HepG2 (cell line): ENCODE measurements around the gene GABRB3. TPM values are rescaled to one million over a fixed set of nuclear protein-coding genes. Genes with fewer than 3 reads are reported as not detected.

Experiments
- ATAC-seq: fragments of 200-7000 bp; cut with Tn5 transposase; 3 replicates; pipeline ENCODE4 v1.9.1; 2020; ENCODE audit warnings: mild to moderate bottlenecking, moderate library complexity
- BruUV-seq: library from RNA; stranded (reverse); fragments of 400-500 nt; replicated peaks from 2 replicates; lab custom pipeline; 2021; lab: Mats Ljungman, UMichigan
- CTCF ChIA-PET: fragments of 300-600 bp; formaldehyde crosslinking; extraction: SDS; loops from one replicate; lab custom pipeline; 2021; ENCODE audit warnings: low total read pairs, inconsistent platforms, low intra/inter-chr PET ratio; lab: Yijun Ruan, JAX
- POLR2A ChIA-PET: fragments of 350-600 bp; sonication (Branson Sonifier 250); formaldehyde crosslinking; loops from one replicate; lab custom pipeline; 2020; ENCODE audit warnings: antibody characterized with exemption, inconsistent platforms; lab: Yijun Ruan, JAX
- DNase-seq: peaks from one replicate; pipeline ENCODE4 v3.0.0-alpha.2; 2015; ENCODE audit warnings: low spot score
- FAIRE-seq: peaks from 3 replicates; lab custom pipeline; 2011; peaks lifted over from hg19 to GRCh38; lab: Jason Lieb, UNC
- H2AFZ ChIP-seq: one replicate; pipeline ENCODE4 v1.6.1; 2011; ENCODE audit warnings: low read length, inconsistent platforms
- H3K27ac ChIP-seq: fragments of 300-600 bp; 3 replicates; pipeline ENCODE4 v1.8.0; 2011; ENCODE audit warnings: mixed run types, mild to moderate bottlenecking, mixed read lengths, low read length, inconsistent platforms; ENCODE audit not compliant: insufficient read depth; ENCODE audit errors: extremely low read length
- H3K27me3 ChIP-seq, 2 experiments: fragments of 200-600 bp in 1 of 2; 2 replicates in 1 of 2; 3 replicates in 1 of 2; pipeline versions ENCODE4 v1.6.0 to v1.8.0; 2011; ENCODE audit warnings: low read length in 2 of 2, mild to moderate bottlenecking in 2 of 2, moderate library complexity in 2 of 2, inconsistent platforms in 1 of 2; ENCODE audit not compliant: insufficient read depth in 2 of 2, control insufficient read depth in 1 of 2
- H3K36me3 ChIP-seq, 2 experiments: fragments of 200-600 bp in 1 of 2; replicated peaks in 1 of 2; 2 replicates in 1 of 2; 3 replicates in 1 of 2; pipeline versions ENCODE4 v1.5.1 to v1.8.0; 2011; ENCODE audit warnings: low read length in 2 of 2, inconsistent platforms in 1 of 2; ENCODE audit not compliant: insufficient read depth in 2 of 2, control insufficient read depth in 1 of 2
- H3K4me1 ChIP-seq: 2 replicates; pipeline ENCODE4 v1.5.1; 2012; ENCODE audit warnings: low read length, inconsistent platforms; ENCODE audit not compliant: insufficient read depth
- H3K4me2 ChIP-seq: 2 replicates; pipeline ENCODE4 v1.6.0; 2011; ENCODE audit warnings: low read depth, low read length, inconsistent platforms
- H3K4me3 ChIP-seq, 3 experiments: fragments of 200-600 bp in 1 of 3; sonication (generic), shearing (Covaris generic) in 1 of 3; replicated peaks in 1 of 3; 2 replicates each; pipeline ENCODE4 v1.5.1; 2011 to 2016; ENCODE audit warnings: low read length in 3 of 3, inconsistent platforms in 2 of 3, low read depth in 2 of 3, mild to moderate bottlenecking in 2 of 3, control low read depth in 1 of 3, mixed read lengths in 1 of 3; ENCODE audit not compliant: insufficient read depth in 1 of 3
- H3K79me2 ChIP-seq: one replicate; pipeline ENCODE4 v1.6.1; 2011; ENCODE audit warnings: low read length, inconsistent platforms; ENCODE audit not compliant: insufficient read depth
- H3K9ac ChIP-seq: 2 replicates; pipeline ENCODE4 v1.6.0; 2011; ENCODE audit warnings: mild to moderate bottlenecking, low read depth, low read length, inconsistent platforms; ENCODE audit not compliant: insufficient read depth
- H3K9me3 ChIP-seq: 2 replicates; pipeline ENCODE4 v1.5.1; 2012; ENCODE audit warnings: mild to moderate bottlenecking, low read length
- H4K20me1 ChIP-seq: 2 replicates; pipeline ENCODE4 v1.6.0; 2011; ENCODE audit warnings: inconsistent platforms, mild to moderate bottlenecking, low read length, moderate library complexity; ENCODE audit not compliant: insufficient read depth
- ASH2L ChIP-seq: fragments of 300-600, 200-600 bp; sonication (generic); IDR thresholded peaks from 2 replicates; pipeline ENCODE4 v1.7.0; 2017; ENCODE audit warnings: low read depth, mild to moderate bottlenecking, moderate library complexity, mixed read lengths, low read length; ENCODE audit not compliant: insufficient read length
- CBFB ChIP-seq: sonication (generic); formaldehyde crosslinking; IDR thresholded peaks from 2 replicates; pipeline ENCODE4 v1.4.0; 2020; ENCODE audit warnings: missing genetic modification reagents
- FOXA3 ChIP-seq: IDR thresholded peaks from 2 replicates; pipeline ENCODE4 v1.6.1; 2016; ENCODE audit warnings: missing genetic modification reagents, missing compliant biosample characterization
- TMF1 ChIP-seq: sonication (generic); formaldehyde crosslinking; IDR thresholded peaks from 2 replicates; pipeline ENCODE4 v1.8.1; 2022; ENCODE audit warnings: low read depth, missing genetic modification reagents
- ZBED4 ChIP-seq: sonication (generic); formaldehyde crosslinking; IDR thresholded peaks from 2 replicates; pipeline ENCODE4 v1.4.0; 2020; ENCODE audit warnings: missing genetic modification reagents, borderline replicate concordance
- ZFP62 ChIP-seq: sonication (generic); formaldehyde crosslinking; IDR thresholded peaks from 2 replicates; pipeline ENCODE4 v1.4.0; 2020; ENCODE audit warnings: missing genetic modification reagents
- ZNF33A ChIP-seq: sonication (generic); formaldehyde crosslinking; IDR thresholded peaks from 2 replicates; pipeline ENCODE4 v1.5.1; 2020; ENCODE audit warnings: missing genetic modification reagents, mild to moderate bottlenecking, moderate library complexity, borderline replicate concordance
- ZNF644 ChIP-seq: IDR thresholded peaks from 2 replicates; pipeline ENCODE4 v1.6.1; 2016; ENCODE audit warnings: low read depth
- ZNF83 ChIP-seq: sonication (generic); formaldehyde crosslinking; IDR thresholded peaks from 2 replicates; pipeline ENCODE4 v1.4.0; 2020; ENCODE audit warnings: missing genetic modification reagents, mild to moderate bottlenecking, borderline replicate concordance
- WGBS: methylation state at CpG from one replicate; pipeline ENCODE4 v1.1.6; 2017; ENCODE audit warnings: low lambda C conversion rate; 5-methylcytosine and 5-hydroxymethylcytosine counted together
- in situ Hi-C: cut with HindIII; loops from 2 replicates; pipeline ENCODE4 v1.10.0; 2017; ENCODE audit warnings: low pct_unique_long_range_greater_than_20kb; ENCODE audit not compliant: extremely low pct_ligation_motif_present
- intact Hi-C: fragments of 100-400 bp; cut with micrococcal nuclease; formaldehyde crosslinking; loops from one replicate; pipeline ENCODE4 v1.10.0; 2022; ENCODE audit not compliant: unreplicated experiment
- polyA plus RNA-seq, 8 experiments: library from polyadenylated mRNA; depleted of rRNA in 3 of 8; stranded (reverse) in 7 of 8; unstranded in 1 of 8; fragments of >200 nt; fragmentation: Illumina TruSeq in 4 of 8; extraction: Trizol in 4 of 8; gene quantifications; 2 replicates each; pipeline versions ENCODE4 v1.2.1 to v1.2.3, GENCODE V29; 2011 to 2016; ENCODE audit warnings: low read depth in 4 of 8, missing spikeins in 1 of 8, mixed read lengths in 1 of 8; ENCODE audit not compliant: insufficient read depth in 1 of 8
- total RNA-seq, 5 experiments: library from RNA; depleted of rRNA; stranded (reverse); fragments of >200 nt; fragmentation: Illumina TruSeq; extraction: Trizol; gene quantifications; 2 replicates each; pipeline ENCODE4 v1.2.3, GENCODE V29; 2016; ENCODE audit warnings: low read depth in 1 of 5
- TF ChIP-seq, protein P1 (sequence below): sonication (generic); formaldehyde crosslinking; IDR thresholded peaks from 2 replicates; pipeline ENCODE4; 2020; ENCODE audit warnings: missing genetic modification reagents, mild to moderate bottlenecking, borderline replicate concordance
- TF ChIP-seq, protein P2 (sequence below): sonication (generic); formaldehyde crosslinking; IDR thresholded peaks from 2 replicates; pipeline ENCODE4 v1.4.0; 2020; ENCODE audit warnings: missing genetic modification reagents

GABRB3 gene
- total and polyA plus RNA-seq, 2 of the 13 experiments (the other 11 are each of a cell fraction or from before 2014, with no cell fraction given): not detected

DNA sequence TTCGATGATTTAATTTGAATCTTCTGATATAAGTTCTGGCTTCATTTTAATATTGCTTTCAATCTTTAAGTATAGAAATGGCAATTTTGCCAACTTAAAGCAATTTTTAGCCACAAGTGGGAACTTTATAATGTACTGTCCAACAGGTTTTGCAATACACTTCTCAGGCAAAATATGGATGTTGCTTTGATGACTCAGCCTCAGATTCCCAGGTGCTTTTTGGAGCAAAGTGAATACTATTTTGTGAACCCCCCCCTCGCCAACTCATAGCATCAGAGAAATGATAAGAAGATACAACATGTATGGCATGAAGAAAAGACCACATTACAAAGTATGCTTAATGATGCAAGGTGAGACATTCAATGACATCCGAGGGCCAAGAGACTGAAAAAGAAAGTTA lies 158.1 kb downstream of the GABRB3 start (continued):
- TF ChIP-seq, protein P1, sequence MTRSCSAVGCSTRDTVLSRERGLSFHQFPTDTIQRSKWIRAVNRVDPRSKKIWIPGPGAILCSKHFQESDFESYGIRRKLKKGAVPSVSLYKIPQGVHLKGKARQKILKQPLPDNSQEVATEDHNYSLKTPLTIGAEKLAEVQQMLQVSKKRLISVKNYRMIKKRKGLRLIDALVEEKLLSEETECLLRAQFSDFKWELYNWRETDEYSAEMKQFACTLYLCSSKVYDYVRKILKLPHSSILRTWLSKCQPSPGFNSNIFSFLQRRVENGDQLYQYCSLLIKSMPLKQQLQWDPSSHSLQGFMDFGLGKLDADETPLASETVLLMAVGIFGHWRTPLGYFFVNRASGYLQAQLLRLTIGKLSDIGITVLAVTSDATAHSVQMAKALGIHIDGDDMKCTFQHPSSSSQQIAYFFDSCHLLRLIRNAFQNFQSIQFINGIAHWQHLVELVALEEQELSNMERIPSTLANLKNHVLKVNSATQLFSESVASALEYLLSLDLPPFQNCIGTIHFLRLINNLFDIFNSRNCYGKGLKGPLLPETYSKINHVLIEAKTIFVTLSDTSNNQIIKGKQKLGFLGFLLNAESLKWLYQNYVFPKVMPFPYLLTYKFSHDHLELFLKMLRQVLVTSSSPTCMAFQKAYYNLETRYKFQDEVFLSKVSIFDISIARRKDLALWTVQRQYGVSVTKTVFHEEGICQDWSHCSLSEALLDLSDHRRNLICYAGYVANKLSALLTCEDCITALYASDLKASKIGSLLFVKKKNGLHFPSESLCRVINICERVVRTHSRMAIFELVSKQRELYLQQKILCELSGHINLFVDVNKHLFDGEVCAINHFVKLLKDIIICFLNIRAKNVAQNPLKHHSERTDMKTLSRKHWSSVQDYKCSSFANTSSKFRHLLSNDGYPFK: no peak
- TF ChIP-seq ASH2L (no peak), ZBED4 (no peak)

GRCh38 chr15:26598704-26599103 lies 174.2 kb downstream of the GABRB3 start:
- Histone ChIP-seq H3K9ac (no peak overlapping the region), H3K27ac (no peak overlapping the region), H3K4me1 (no peaks in the 10 kb centered on the region), H3K36me3 (no peaks in the 10 kb centered on the region), H3K4me2 (no peak overlapping the region), H3K27me3 (no peaks in the 10 kb centered on the region), H3K9me3 (peaks cover 92% of the 10 kb centered on the region), H3K4me3 (no peak overlapping the region), H2AFZ (no peak overlapping the region), H3K79me2 (no peaks in the 10 kb centered on the region), H4K20me1 (no peaks in the 10 kb centered on the region)
- POLR2A ChIA-PET: no interaction called here
- CTCF ChIA-PET: no interaction called here
- intact Hi-C loops: no loop called here
- DNase-seq: no peak
- WGBS: 0% methylated on average over 1 of the region's 2 CpGs
- TF ChIP-seq ZNF644 (CRISPR knock-in tag) (no peak), ZNF83 (CRISPR knock-in tag) (no peak), TMF1 (CRISPR knock-in tag) (no peak), ZNF33A (CRISPR knock-in tag) (no peak), FOXA3 (no peak), CBFB (CRISPR knock-in tag) (no peak), ZFP62 (no peak)
- TF ChIP-seq, protein P2, sequence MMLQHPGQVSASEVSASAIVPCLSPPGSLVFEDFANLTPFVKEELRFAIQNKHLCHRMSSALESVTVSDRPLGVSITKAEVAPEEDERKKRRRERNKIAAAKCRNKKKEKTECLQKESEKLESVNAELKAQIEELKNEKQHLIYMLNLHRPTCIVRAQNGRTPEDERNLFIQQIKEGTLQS: no peak
- no TSS peak for BruUV-seq
- ATAC-seq: no peak
- in situ Hi-C loops: no loop called here
- no peak for FAIRE-seq
